Measurements from ENCODE around the gene ZPR1.

DNA sequence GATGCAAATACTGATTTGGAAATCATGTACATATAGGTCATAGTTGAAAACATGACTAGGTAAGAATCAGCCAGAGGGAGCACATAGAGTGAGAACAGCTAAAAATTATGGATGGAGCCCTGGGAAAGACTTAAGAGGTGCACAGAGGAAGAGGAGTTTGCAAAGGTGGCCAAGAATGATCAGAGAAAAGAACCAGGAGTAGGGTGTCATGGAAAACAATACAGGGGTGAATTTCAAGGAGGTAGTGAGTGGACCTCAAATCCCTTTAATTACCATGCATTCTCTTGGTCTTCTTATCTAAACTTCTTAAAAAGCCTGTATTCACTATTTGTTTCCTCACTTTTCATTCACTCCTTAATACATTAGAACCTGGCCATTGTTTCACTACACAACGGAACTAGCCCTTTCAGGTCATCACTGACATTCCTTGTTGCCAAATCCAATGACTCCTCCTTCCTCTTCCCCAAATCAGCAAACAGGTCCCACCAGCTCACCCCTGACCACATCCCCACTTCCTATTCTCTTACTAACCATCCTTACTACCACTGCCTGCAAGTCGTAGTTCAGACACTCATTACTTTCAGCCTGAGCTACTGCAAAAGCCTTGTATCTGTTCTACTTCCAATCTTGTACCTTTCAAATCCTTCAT lies 37.6 kb downstream of the ZPR1 start:
- no peak for TF ChIP-seq POLR2AphosphoS5 (IDR thresholded peaks at IDR 0.05)
- TF ChIP-seq, protein P1, sequence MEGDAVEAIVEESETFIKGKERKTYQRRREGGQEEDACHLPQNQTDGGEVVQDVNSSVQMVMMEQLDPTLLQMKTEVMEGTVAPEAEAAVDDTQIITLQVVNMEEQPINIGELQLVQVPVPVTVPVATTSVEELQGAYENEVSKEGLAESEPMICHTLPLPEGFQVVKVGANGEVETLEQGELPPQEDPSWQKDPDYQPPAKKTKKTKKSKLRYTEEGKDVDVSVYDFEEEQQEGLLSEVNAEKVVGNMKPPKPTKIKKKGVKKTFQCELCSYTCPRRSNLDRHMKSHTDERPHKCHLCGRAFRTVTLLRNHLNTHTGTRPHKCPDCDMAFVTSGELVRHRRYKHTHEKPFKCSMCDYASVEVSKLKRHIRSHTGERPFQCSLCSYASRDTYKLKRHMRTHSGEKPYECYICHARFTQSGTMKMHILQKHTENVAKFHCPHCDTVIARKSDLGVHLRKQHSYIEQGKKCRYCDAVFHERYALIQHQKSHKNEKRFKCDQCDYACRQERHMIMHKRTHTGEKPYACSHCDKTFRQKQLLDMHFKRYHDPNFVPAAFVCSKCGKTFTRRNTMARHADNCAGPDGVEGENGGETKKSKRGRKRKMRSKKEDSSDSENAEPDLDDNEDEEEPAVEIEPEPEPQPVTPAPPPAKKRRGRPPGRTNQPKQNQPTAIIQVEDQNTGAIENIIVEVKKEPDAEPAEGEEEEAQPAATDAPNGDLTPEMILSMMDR (IDR thresholded peaks at IDR 0.05 in 8 of 11, conservative IDR thresholded peaks at IDR 0.05 in 3 of 11), result no peak
- TF ChIP-seq POLR2A (IDR thresholded peaks at IDR 0.05), result no peak

Data from spleen (tissue), 7 donors.